ENCODE measurements around the gene ASIC3.
"Not testable (repeated sequence)": the region's sequence is repeated elsewhere in the genome, so short reads cannot be mapped to it uniquely, and the experiment has no call there.

ASIC3 gene

GRCh38 chr7:151034312-151035025 lies 13.9 kb upstream of the ASIC3 start:
- no peak for DNase-seq

GRCh38 chr7:151035026-151035717 lies 13.2 kb upstream of the ASIC3 start:
- DNase-seq: no peak

DNA sequence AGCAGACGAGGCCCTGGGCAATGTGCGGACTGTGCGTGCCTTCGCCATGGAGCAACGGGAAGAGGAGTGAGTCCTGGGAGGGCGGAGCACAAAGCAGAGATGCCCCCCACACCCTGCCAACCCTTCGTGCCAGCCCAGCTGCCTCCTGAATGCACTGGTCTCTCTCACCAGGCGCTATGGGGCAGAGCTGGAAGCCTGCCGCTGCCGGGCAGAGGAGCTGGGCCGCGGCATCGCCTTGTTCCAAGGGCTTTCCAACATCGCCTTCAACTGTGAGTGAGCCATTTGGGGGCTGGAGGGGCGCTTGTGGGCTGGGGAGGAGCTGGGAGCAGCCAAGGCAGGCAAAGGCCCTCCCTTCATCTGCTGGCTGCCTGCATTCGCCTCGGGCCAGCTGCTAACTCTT lies 12.4 kb upstream of the ASIC3 start:
- DNase-seq: no peak

DNA sequence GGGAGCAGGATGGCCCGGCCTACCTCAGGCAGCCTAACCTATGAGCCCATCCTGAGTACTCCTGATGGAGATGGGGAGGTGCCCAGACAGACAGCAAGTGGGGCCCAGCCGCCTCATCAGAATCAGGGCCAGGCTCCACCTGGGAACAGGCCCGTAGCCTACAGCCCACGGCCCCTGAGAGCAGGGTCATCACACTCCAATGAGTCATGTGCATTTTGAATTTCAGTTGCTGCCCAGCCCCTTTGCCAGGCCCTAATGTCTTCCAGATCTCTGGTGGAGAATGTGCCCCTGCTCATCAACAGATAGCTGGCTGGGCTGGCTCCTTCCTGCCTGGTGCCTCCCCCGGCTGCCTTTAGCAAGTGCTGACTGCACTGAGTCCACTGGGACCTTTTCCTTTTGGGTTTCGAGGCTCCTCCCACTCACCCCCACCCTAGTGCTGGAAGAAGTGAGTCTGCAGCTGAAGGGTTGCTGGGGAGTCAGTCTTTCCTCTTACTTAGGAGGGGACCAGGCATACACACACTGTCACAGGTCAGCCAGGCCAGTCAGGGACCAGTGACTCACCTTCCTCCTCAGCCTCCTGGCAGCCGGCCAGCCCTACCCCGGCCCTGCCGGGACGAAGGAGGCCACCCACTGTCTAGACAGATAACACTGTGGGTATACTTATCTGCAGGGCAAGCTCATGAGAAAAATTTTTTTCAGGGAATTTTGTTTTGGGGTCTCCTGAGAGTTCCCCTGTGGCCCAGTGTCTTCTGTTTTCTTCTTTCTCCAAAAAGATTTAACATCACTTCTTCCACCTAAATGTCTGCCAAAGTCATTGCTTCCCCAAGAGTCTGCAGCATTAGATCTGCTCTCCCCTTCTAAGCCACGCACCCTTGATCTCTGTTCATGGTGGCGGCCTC lies 9.1 kb upstream of the ASIC3 start:
- DNase-seq: peak in 2 of 4 experiments; percentile 34 to 53

- DNase-seq: no peak
These were observed 8.3 kb upstream of the ASIC3 start for GRCh38 chr7:151039850-151040548.

- DNase-seq: no peak
These were observed 7.5 kb upstream of the ASIC3 start for GRCh38 chr7:151040616-151041375.

- DNase-seq: not testable (repeated sequence)
These were observed 4.9 kb upstream of the ASIC3 start for GRCh38 chr7:151043449-151043848.

- DNase-seq: no peak
These were observed 4.4 kb upstream of the ASIC3 start for GRCh38 chr7:151043959-151044358.

DNA sequence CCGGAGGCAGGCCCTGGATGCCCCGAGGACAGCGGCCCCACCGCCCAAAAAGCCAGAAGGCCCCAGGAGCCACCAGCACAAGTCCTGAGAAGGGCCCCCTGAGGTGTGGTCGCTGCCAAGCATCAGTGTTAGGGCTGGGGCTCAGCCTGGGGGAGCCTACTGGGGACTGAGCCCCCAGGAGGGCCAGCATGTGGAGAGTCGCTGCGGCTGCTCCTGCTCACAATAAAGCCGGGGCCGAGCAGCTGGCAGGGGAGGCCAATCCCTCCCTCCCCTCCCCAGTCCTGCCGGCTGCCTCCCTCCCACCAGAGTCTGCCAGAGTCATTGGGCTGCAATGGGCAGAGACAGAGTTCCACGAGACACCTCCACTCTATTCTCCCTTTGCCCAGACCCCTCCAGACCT lies 3.1 kb upstream of the ASIC3 start:
- no peak for DNase-seq

- no peak for DNase-seq
These were observed 2.4 kb upstream of the ASIC3 start for GRCh38 chr7:151045967-151046366.

DNA sequence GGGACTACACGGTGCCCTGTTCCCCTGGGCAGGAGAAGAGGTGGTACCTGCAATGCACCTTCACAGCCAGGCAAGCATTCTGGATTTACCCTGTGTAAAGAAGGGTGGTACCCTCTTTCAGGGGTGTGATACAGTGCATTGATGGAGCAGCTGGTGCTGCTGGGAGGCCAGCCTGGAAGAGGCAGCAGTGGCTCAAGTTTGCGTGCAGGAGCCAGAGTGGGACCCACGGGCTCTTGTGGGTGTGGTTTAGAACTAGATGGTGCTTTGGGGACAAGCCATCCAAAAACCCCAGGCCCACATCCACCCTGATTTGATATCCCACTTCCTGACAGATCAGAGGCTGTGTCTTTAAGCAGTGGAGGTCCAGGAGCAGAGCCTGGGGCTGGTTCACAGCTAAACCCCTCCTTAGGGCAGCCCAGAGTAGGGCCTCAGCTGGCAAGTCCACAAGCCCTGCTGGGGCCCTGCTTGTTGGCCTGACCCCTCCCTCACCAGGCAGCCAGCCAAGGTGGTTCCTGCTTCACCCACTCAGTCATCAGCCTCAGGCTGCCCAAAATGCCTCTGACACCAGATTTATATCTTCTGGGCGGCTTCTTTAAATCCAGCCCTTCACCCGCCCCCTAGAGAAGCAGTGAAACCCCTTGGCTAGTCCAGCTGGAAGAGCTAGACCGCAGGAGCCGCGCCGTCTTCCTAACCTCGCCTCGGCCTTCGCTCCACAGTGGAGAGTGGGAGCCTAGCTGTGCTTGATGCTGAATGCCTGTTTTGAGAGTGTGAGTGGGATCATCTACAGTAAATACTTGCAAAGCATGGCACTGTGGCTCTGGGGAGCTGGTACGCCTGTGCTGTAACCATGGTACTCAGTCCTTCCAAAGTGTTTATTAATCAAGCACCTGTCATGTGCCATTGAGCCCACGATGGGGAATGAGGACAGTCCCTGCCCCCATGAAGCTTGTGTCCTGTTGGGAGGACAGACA lies 1.4 kb upstream of the ASIC3 start:
- no peak for DNase-seq

DNA sequence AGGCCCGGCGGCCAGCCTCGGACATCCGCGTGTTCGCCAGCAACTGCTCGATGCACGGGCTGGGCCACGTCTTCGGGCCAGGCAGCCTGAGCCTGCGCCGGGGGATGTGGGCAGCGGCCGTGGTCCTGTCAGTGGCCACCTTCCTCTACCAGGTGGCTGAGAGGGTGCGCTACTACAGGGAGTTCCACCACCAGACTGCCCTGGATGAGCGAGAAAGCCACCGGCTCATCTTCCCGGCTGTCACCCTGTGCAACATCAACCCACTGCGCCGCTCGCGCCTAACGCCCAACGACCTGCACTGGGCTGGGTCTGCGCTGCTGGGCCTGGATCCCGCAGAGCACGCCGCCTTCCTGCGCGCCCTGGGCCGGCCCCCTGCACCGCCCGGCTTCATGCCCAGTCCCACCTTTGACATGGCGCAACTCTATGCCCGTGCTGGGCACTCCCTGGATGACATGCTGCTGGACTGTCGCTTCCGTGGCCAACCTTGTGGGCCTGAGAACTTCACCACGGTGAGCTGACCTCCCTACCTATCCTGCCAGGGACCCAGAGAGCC lies 656 bp downstream of the ASIC3 start:
- DNase-seq: no peak

- DNase-seq: peak in 2 of 4 experiments; percentile 23 to 25
These were observed 2.8 kb downstream of the ASIC3 start for GRCh38 chr7:151051108-151051507.

- no peak for DNase-seq
These were observed 4.8 kb downstream of the ASIC3 start for GRCh38 chr7:151053096-151053495.

DNA sequence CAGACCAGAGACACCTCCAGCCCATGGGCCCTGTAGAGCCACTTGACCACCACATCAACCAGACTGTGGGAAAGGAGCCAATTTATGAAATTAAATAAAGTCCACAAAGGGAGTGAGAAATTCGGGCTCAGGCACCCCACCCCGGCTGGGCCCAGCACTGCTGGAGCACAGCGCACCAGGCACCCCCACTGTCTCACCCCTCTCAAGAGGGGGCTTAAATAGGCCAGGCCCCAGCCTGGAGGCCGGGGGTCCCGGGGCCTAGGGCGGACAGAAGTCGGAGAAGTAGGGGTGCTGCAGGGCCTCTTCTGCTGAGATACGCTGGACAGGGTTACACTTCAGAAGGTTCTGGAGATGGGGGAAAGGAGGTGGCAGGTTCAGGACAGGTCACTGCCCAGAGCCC lies 5.4 kb downstream of the ASIC3 start:
- no peak for DNase-seq

- DNase-seq: no peak
These were observed 7.9 kb downstream of the ASIC3 start for GRCh38 chr7:151056283-151056665.

GRCh38 chr7:151056666-151057505 lies 8.6 kb downstream of the ASIC3 start:
- no peak for DNase-seq

- no peak for DNase-seq
These were observed 9.2 kb downstream of the ASIC3 start, which contains the start of gene CDK5 for GRCh38 chr7:151057506-151057988. Gene CDK5 (minus strand): TSS chr7:151057897. CDS start chr7:151057848, 49 bp downstream.

Measured in activated CD4-positive, CD25-positive, alpha-beta regulatory T cell (primary cell).